ENCODE data around the gene MBD5.

Gene MBD5

GRCh38 chr2:148548716-148549400 is 528.0 kb downstream of the MBD5 start:
- no peak for DNase-seq (ENCODE audit: low read depth)

- no peak for DNase-seq (ENCODE audit: low read depth)
These were observed 531.9 kb downstream of the MBD5 start for GRCh38 chr2:148552675-148553331.

GRCh38 chr2:148553332-148553887 is 532.5 kb downstream of the MBD5 start:
- DNase-seq (ENCODE audit: low read depth), result no peak

DNA sequence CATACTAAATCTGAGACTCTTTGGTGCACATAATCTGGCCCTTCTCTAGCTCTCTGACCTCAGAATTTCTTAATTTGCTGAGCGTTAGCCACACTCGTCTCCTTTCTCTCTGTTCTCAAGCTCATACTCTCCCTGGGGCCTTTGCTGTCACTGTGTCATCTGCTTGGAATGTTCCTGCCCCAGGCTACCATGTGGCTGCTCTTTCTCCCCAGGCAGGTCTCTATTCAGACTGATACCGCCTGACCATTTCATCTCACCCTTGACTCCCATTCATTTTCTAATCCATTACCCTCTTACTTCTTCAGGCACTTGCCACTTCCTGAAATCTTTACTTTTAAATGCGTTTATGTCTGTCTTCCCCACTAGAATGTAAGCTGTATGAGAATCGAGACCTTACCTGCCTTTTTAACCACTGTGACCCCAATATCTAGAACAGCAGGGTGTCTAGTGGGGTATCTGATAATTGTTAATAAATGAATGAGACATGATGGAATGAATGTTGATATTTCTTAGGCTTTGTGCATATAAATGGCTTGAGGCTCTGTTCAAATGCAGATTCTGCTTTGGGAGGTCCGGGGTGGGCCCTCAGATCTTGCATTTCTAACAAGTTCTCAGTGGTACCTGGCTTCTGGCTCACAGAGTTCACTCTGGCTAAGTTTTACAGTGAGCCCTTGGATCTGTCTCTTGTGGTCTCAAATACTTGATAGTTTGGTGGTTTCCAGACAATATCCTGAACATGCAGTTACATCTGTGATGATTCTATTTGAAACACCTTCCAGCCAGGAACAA is 533.8 kb downstream of the MBD5 start:
- DNase-seq (ENCODE audit: low read depth), result no peak

DNA sequence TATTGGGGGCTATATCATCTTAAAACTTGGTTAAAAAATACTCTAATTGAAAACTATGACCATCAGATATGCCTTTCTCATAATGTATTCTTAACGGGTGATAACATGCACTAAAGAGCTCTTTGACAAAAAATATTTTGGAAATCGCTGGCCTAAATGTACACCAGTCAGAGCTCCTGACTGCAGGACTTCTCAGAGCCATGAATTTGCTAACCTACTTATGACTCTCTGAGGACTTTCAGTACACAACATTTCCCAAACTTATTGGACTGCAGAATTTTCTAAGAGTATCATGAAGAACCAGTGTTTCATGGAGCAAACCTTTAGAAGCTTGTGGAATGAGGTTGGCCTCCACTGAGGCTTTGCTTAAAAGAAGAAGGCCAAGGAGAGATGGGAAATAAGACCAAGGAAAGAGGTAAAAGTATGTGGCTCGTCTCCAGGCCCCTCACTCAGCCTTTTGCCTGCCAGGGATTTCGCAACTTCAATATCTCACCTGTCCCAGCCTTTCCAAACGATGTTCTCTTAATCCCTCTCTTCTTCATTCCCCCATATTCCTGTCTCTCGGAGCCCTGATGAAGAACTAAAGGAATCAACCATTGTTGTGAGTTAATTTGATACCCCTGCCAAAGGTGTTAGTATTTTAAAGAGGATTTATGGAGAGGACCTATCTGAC is 534.9 kb downstream of the MBD5 start:
- no peak for DNase-seq (ENCODE audit: low read depth)

GRCh38 chr2:148557844-148558436 is 537.0 kb downstream of the MBD5 start:
- DNase-seq (ENCODE audit: low read depth), result no peak

- no peak for DNase-seq (ENCODE audit: low read depth)
These were observed 539.6 kb downstream of the MBD5 start for GRCh38 chr2:148560496-148560895.

DNA sequence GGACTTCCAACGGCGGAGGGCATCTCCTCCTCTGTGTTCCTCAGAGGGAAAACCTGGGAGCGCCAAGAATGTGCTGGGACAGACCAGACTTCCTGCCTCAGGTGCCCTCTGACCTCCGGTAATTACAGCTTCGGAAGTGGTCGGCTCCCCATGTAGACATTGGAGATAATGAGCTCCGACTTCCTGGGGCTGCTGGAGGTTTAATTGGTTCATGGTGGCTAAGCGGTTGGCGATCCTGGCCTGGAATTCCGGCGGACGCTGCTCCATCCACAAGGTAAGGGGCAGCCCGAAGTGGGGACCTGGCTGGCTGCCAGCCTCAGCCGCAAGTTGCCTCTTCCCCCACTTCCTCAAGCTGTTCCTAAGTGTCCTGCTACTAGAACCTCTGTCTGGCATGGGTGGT is 540.5 kb downstream of the MBD5 start:
- no peak for DNase-seq (ENCODE audit: low read depth)

DNA sequence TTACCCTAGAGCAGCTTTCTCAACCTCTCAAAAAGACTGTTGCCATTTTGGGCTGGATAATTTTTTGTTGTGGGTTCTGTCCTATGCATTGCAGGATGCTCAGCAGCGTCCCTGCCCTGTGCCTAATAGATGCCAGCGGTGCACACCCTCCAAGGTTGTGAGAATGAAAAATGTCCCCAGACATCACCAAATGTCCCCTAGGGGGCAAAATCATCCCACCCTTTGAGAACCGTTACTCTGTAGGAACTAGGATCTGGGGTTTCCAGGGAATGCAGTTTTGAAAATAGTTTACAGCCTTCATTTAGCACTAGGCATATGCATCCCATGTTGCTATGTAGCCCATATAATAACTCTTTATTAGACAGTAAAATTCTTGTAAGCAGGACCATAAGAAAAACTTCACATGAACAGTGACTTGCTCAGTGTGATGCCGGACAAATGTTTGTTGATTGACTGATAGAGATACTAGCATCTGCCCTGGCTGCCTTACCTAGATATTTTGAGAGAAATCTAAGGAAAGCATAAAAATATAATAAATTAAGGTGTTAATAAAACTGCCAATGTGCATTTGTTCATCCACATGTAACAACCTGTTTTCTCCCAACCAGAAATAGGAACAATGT is 544.5 kb downstream of the MBD5 start:
- DNase-seq (ENCODE audit: low read depth), result no peak

Measured in HS-27A (cell line).